CD1c-positive myeloid dendritic cell (primary cell): Measurements from ENCODE around the gene HEATR9.
"Not testable (repeated sequence)": the region's sequence is repeated elsewhere in the genome, so short reads cannot be mapped to it uniquely, and the experiment has no call there.

Experiments used
- DNase-seq: peaks from one replicate; pipeline ENCODE4 v3.0.0-alpha.2; 2016; ENCODE audit errors: extremely low spot score

The HEATR9 gene, protein sequence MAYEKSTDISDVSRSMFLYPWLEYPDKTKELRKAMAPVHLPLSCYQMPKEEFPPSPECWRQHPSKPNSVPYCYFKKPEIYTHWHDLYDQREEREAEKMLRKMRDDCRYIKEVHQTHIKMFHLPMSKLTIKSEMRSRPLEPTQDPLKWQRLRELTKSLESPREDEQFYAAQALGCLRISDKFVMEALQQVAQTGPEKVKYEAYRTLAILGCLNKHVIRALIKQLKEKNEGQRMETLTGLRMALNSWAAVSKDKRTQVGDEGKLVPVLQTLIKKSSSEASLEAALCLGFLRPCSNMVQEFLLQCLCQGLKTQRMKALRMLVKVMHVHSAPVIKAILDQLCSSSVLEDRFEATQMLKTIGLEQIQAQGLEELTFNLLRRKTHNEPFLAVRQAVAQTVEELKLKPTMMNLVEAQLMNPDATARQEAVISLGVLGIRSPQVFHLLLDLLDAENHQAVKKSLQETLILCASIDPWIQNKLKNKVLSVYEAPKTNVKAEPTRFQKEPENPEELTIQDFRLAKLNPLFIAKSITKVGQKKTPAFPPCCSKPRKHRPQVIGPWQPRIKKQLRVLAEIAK

DNA sequence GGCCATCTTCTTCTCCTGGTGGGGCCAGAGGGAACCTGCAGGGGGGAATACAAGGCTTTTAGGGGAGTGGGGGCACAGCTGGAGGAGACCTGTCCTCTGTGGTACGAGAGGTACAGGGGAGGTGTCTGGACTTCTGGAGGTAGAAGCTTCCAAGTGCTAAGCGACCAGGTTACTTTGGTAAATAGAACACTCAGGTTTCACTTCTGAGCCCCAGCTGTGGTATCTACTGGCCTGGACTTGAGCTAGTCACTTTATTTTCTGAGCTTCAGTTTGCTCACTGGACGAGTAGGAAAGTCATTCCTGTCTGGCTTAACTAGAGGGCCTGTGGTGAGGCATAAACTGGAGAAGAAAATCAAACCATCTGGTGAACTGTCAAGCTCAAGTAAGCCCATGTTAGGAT, at the start of gene HEATR9:
Gene HEATR9 (minus strand): TSS at position 155 of the 400 bp plus-strand sequence. CDS start 149 bp downstream, at position 6.
- no peak for DNase-seq

DNA sequence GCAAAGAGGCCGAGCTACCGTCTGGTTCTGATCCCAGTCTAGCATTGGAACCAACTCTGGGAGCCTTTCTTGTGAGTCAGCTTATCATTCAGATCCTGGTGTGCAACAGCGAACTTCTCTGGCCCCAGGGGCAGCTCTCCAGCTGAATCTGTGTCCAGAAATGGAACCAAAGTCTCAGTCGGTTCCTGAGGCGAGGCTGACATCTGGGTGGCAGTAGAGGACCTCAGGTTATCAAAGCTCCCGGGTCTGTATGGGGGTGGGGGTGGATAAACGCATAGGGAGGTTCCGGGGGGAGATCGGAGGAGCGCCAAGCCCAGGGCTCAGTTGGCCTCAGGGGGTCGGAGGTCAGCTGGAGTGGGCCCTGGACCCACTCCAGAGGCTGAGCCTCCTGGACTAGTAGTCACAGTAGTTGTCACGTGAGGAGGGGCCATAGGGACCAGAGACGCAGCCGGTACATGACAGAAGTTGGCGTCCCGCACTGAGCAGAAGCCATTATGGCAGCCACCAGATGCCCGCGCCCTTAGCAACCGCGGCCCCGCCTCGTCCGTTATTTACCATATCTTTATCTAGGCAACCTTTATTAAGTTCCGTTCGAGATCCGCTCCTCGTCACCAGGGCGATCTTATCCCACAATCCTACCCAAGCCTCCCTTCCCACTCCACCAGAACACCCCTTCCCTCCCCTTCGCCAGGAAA, 49.0 kb upstream of the HEATR9 start:
- no peak for DNase-seq

DNA sequence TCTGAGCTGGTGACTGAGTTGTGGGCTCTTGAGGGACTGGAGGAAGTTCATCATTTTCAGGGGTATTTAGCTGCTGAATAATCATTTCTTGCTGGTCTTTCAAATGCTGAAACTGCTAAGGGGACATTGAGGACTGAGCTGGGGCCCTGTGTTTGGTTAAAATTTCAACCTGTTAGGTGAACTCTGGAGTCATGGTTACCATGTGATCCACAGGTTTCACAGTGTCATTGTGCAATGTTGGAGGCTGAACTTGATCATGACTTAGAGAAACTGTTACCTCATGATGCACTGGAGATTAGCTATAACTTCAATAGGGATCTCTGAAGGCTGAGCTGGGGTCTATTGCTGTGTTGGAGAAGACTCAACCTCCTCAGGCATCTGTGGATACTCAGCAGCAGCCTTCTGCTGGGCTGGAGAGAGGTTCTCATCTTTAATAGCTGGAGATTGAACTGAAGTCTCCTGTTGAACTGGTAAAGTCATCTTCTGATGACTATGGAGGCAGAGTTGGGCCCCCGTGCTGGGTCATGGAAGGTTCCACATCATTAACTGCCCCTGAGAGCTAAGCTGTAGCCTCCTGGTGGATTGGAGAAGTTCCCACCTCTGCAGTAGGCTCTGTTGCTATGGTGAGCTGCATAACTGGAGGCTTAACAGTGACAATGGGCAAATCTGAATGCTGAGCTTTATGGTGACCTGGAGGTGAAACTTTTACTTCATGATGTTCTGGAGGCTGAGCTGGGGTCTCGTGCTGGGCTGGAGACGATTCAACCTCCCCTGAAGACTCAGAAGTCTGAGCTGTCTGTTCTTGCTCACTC, 46.7 kb upstream of the HEATR9 start:
- no peak for DNase-seq

DNA sequence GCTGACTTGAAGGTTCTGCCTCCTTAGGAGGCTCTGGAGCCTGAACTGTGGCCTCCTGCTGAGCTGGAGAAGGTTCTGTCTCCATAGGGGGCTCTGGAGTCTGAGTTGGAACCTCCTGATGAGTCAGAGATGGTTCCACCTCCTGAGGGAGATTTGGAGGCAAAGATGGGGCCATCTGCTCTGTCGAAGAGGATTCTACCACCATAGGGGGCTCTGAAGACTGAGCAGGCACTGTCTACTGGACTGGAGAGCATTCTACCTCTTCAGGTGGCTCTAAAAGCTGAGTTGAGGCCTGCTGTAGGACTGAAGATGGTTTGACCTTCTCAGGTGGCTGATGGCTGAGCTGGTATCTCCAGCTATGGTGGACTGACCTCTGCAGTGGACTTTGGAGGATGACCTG, 45.7 kb upstream of the HEATR9 start:
- no peak for DNase-seq

DNA sequence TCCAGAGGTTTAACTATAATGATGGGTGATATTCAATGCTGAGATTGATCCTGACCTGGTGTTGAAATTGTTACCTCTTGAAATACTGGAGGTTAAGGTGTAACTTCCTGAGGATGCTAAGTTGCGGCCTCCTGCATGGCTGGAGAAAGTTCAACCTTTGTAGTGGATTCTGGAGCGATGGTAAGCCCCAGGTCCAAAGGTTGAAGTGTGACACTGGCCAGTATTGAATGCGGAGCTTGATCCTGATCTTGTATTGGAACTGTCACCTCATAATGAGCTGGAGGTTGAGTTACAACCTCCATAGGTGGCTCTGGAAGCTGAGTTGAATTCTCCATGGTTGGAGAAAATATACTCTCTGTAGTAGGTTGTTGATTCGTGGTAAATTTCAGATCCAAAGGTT, 44.9 kb upstream of the HEATR9 start:
- no peak for DNase-seq

DNA sequence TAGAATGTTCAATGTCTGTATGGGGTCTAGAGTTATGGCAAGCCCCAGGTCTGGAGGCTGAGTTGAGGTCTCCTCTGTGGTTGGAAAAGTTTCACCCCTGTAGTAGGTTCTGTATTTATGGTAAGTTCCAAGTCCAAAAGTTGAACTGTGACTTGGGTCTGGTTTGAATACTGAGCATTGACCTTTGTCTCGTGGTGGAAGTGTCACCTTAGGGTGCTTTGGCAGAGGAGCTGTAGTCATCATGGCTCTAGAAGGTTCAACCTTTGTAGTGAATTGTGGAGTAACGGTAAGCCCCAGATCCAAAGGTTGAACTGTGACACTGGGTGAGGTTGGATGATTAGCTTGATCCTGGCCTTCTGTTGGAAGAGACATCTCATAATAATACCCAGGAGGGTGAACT, 44.3 kb upstream of the HEATR9 start:
- no peak for DNase-seq

DNA sequence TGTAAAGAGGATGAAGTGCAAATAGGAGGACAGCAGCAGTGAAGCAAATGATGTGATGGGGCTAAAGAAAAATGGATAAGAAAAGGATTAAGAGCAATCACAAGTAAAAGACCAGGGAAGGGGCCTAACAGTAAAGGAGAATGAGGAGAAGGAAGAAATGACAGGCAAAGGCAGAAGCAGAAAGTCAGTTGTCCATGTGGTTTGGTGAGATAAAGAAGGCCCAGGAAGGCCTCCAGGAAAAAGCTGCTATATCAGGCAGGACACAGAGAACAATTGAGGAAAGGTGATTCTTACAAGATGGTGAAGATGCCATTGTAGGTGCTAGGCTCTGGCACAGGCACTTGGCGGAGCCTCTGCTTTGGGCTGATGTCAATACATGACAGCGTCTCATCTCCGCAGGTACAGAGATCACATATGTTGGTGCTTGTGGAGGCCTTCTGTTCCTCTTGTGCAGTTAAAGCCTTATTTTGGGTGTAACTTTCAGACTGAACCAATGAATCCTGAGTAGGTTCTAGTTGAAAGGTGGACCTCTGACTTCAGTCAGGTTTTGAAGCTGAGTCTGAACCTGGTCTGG, 43.7 kb upstream of the HEATR9 start:
- DNase-seq, result no peak

DNA sequence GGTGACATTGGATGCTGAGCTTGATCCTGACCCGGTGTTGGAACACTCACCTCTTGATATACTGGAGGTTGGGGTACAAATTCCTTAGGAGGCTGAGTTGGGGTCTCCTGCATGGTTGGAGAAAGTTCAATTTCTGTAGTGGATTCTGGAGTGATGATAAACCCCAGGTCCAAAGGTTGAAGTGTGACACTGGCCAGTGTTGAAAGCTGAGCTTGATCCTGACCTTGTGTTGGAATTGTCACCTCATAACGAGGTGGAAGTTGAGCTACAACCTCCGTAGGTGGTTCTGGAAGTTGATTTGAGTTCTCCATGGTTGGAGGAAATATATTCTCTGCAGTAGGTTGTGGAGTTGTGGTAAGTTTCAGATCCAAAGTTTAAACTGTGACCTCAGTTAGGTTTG, 40.7 kb upstream of the HEATR9 start:
- DNase-seq, result no peak

DNA sequence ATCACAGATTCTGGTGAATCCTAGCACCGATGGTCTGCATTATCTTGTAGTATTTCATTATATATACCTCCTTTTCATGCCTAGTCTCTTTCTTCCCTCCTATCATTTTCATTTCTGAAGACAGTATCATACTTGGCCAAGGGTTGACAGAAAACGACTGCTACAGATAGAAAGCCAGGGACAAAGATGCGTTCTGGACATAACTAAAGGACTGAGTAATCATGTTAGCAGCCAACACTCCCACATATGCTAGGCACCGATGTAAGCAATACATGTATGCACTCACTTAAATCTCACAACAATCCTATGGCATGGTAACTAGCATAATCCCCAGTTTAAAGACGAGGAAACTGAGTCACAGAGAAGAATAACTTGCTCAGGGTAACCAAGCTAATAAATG, 39.0 kb upstream of the HEATR9 start:
- no peak for DNase-seq

DNA sequence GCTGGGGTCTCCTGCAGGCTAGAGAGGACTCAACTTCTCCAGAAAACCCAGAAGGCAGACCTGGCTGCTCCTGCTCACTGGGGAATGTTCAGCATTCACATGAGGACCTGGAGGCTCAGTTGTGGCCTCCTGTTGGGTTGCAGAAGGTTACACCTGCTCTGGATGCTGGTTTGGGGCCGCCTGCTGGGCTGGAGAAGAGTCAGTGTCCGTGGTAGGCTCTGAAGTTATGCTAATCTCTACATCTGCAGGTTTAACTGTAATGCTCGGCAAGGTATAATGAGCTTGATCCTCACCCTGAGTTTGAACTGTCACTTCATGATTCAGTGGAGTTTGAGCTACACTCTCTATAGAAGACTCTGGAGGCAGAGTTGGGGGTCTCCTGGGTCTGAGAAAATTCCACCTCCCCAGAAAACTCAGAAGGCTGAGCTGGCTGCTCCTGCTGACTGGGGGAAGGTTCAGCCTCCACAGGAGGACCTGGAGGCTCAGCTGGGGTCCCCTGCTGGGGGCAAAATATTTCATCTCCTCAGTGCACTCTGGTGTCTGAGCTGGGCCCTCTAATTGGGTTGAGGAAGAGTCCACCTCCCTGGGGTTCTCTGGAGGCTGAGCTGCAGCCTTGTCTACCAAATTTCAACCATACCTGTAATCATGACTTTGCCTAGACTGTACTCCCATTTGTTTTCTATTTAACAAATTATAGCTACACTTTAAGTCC, 38.4 kb upstream of the HEATR9 start:
- DNase-seq, result no peak

DNA sequence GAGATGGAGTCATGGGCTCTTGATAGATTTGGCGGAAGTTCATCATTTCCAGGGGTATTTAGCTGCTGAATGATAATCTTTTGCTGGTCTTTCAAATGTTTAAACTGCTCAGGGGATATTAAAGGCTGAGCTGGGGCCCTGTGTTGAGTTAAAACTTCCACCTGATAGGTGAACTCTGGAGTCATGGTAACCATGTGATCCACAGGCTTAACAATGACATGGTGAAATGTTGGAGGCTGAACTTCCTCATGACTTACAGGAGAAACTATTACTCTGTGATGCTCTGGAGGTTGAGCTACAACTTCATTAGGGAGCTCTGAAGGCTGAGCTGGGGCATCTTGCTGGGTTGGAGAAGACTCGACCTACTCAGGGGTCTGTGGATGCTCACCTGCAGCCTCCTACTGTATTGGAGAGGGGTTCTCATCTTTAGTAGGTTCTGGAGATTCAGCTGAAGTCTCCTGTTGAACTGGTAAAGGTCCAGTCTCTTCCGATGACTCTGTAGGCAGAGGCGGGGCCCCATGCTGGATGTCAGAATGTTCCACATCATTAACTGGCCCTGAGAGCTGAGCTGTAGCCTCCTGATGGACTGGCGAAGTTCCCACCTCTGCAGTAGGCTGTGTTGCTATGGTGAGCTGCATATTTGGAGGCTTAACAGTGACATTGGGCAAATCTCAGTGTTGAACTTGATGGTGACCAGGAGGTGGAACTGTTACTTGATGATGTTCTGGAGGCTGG, 37.7 kb upstream of the HEATR9 start:
- DNase-seq, result no peak

DNA sequence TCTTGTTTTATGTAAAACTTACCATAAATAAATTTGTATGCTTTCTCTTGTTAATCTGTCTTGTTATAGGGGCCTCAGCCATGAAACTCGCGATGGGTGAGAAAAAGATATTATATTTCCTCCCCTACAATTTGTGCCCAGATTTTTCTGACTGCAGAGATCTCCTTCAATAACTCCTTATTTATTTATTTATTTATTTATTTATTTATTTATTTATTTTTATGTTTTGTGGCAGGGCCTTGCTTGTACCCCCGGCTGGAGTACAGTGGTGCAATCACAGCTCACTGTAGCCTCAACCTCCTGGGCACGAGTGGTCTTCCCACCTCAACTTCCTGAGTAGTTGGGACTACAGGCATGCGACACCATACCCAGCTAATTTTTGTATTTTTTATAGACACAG, 34.8 kb upstream of the HEATR9 start:
- no peak for DNase-seq

DNA sequence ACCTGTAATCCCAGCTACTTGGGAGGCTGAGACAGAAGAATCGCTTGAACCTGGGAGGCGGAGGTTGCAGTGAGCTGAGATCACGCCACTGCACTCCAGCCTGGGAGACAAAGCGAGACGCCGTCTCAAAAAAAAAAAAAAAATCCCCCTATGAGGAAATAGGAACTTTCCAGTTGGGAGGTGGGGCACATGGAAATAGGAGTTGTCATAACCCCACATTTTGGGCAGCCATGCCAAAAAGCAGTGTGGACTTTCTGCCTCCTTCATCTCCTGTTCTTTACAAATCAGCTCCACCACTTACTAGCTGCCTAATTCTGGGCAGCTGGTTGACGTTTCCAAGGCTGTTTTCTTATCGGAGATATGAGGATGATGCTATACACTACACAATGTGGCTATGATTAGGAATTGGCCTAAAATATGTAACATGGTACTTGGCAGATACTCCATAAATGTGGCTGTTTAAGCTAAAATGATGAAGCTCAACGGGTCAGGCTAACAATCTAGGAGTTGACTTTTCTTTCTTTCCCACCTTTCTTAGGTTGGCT, 33.0 kb upstream of the HEATR9 start:
- no peak for DNase-seq

DNA sequence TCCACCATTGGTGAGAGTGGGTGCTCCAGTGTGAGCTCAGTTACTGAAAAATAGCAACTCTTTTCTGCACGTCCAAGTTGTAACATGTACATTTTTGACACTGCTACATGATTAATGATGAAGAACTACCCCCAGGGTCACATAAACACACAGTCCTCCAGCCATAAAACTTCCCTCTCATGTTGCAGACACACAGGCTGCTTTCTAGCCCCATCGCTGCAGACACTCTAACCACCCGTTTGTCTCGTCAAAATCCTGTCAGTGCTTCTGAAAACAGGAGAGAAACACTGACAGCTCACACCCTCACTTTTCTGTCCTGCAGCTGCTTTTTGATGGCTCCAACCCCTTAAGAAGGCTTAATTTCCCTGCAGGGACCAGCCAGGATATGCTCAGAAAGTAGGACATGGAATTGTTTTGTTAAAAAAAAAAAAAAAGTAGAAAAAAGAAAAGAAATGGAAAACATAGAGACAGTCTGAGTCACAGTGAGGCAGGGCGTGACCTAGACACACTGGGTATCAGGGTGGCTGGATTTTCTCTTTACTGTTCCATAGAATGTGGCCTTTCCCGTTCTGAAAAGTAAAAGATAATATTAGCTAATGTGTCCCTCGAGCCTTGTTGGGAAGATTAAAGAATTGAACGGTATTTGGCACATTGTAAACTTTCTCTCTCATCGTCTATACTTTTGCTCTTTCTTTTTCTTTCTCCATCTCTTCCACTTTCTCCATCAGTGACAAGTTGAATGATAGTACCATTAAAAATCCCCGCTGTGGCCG, 32.2 kb upstream of the HEATR9 start:
- no peak for DNase-seq

DNA sequence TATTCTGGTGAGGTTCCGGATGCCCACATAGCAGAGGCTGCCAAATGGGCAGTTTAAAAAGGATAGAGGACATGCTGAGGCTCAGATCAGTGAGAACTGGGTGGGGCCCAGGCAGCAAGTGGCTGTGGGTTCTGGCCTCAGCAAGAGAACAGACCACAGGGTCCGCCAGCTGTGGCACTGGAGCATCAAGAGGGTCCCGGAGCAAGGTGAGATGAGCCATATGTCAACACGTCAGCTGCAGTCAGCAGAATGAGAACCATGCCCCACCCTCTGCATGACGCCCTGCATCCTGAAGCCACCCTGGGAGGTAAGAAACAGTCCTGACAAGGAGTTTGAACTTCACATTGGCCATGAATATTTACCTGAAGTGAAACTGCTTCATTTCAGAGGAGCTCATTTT, 31.6 kb upstream of the HEATR9 start:
- no peak for DNase-seq

DNA sequence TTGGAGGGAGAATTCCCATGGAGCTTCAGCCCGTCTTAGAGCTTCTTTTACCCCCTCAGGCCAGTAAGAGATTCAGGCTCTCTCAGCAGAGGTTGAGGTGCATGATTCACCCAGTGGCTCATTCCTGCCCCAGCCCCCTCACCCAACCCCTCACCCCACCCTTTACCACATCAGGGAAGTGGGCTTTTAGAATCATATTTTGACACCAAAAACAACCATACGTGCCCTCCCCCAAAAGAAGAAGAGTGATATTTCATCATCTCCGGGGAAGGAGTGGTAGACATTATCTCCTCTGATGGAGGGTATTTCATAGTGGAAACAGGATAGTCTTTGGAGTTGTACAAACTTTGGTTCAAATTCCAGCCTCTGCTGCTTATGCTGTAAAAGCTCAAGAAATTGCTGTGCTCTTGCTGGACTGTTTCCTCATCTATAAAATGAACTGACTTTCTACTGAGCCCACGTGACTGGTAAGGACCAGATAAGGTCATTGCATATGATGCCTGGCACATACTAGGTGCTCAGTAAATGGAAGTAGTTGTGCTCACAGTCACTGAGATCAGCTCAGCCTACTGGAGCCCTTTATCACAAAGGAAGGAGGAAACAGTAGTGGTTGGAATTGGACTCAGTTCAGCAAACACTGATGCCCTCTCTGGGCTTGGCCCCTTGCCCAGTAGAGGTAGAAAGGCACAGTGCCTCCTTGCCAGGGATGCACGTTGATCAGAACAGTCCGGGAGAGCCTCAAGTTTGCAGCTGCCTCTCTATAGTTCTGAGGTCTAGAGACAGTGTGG, 29.8 kb upstream of the HEATR9 start:
- peak; percentile 52 for DNase-seq

DNA sequence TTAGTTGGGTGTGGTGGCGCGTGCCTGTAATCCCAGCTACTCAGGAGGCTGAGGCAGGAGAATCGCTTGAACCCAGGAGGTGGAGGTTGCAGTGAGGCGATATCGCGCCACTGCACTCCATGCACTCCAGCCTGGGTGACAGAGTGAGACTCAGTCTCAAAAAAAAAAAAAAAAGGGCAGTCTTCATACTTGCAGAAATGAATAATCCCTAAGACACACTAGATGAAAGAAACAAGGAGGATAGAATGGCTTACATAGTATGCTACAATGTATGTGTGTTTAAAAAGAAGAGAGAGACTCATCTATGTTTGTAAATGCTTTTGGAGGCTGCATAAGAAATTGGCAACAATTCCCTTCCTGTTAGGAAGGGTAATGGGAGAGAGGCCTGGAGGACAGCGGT, 29.1 kb upstream of the HEATR9 start:
- DNase-seq, result not testable (repeated sequence)
